IMR-90 (cell line): Measurements from ENCODE around the gene IL2. TPM values are rescaled to one million over a fixed set of nuclear protein-coding genes. Genes with fewer than 3 reads are reported as not detected.

Experiments used
- ATAC-seq: fragments of 200-7000 bp; cut with Tn5 transposase; 2 replicates; pipeline ENCODE4 v1.9.1; 2020; ENCODE audit warnings: low read depth, mild to moderate bottlenecking, moderate library complexity
- BruUV-seq: library from RNA; stranded (reverse); fragments of 400-500 nt; replicated peaks from 2 replicates; lab custom pipeline; 2021; lab: Mats Ljungman, UMichigan
- CTCF ChIA-PET: fragments of 300-600 bp; formaldehyde crosslinking; extraction: SDS; loops from one replicate; lab custom pipeline; 2021; ENCODE audit warnings: antibody characterized with exemption; lab: Yijun Ruan, JAX
- POLR2A ChIA-PET: fragments of 300-600 bp; sonication (Branson Sonifier 250); formaldehyde crosslinking; loops from one replicate; lab custom pipeline; 2022; ENCODE audit warnings: antibody characterized with exemption; ENCODE audit not compliant: unreplicated experiment; lab: Charles Lee
- DNase-seq: peaks from one replicate; pipeline ENCODE4 v3.0.0; 2013
- H2AFZ ChIP-seq: replicated peaks from 2 replicates; pipeline ENCODE3; 2013; ENCODE audit warnings: low read length, mild to moderate bottlenecking; ENCODE audit not compliant: poor library complexity
- H2AK5ac ChIP-seq: 2 replicates; pipeline ENCODE4 v1.6.1; 2013; ENCODE audit warnings: low read depth, low read length, inconsistent platforms
- H2AK9ac ChIP-seq: replicated peaks from 2 replicates; pipeline ENCODE3; 2013; ENCODE audit warnings: mild to moderate bottlenecking, low read depth, low read length, moderate library complexity; ENCODE audit not compliant: poor library complexity
- H2BK120ac ChIP-seq: 2 replicates; pipeline ENCODE4 v1.6.1; 2013; ENCODE audit warnings: low read depth, low read length, inconsistent platforms
- H2BK15ac ChIP-seq: 3 replicates; pipeline ENCODE4 v1.6.1; 2013; ENCODE audit warnings: low read depth, low read length, inconsistent platforms
- H2BK20ac ChIP-seq: 2 replicates; pipeline ENCODE4 v1.6.1; 2013; ENCODE audit warnings: low read depth, mild to moderate bottlenecking, inconsistent platforms, low read length, moderate library complexity
- H2BK5ac ChIP-seq: 2 replicates; pipeline ENCODE4 v1.6.1; 2013; ENCODE audit warnings: mild to moderate bottlenecking, low read depth, low read length, inconsistent platforms; ENCODE audit not compliant: poor library complexity, severe bottlenecking
- H3K14ac ChIP-seq: replicated peaks from 2 replicates; pipeline ENCODE4 v1.6.1; 2013; ENCODE audit warnings: low read depth, low read length, inconsistent platforms
- H3K18ac ChIP-seq: 2 replicates; pipeline ENCODE4 v1.6.1; 2013; ENCODE audit warnings: low read depth, low read length, control low read depth
- H3K23ac ChIP-seq: 2 replicates; pipeline ENCODE4 v1.6.1; 2013; ENCODE audit warnings: low read depth, low read length, inconsistent platforms
- H3K27ac ChIP-seq: 2 replicates; pipeline ENCODE4 v1.5.1; 2013; ENCODE audit warnings: mild to moderate bottlenecking, control low read depth, low read length; ENCODE audit not compliant: insufficient read depth
- H3K27me3 ChIP-seq: 2 replicates; pipeline ENCODE4 v1.6.1; 2013; ENCODE audit warnings: low read length; ENCODE audit not compliant: control insufficient read depth, insufficient read depth
- H3K36me3 ChIP-seq: 2 replicates; pipeline ENCODE4 v1.6.1; 2013; ENCODE audit warnings: low read length, mixed read lengths; ENCODE audit not compliant: control insufficient read depth, insufficient read depth
- H3K4ac ChIP-seq: 2 replicates; pipeline ENCODE4 v1.6.1; 2013; ENCODE audit warnings: low read depth, low read length, inconsistent platforms
- H3K4me1 ChIP-seq: 2 replicates; pipeline ENCODE4 v1.6.1; 2013; ENCODE audit warnings: low read length, mixed read lengths; ENCODE audit not compliant: control insufficient read depth, insufficient read depth
- H3K4me2 ChIP-seq: 2 replicates; pipeline ENCODE4 v1.6.1; 2013; ENCODE audit warnings: low read depth, mild to moderate bottlenecking, control low read depth, low read length, moderate library complexity
- H3K4me3 ChIP-seq: 2 replicates; pipeline ENCODE4 v1.5.1; 2013; ENCODE audit warnings: low read depth, mild to moderate bottlenecking, control low read depth, low read length, moderate library complexity; ENCODE audit not compliant: insufficient read depth
- H3K56ac ChIP-seq: 2 replicates; pipeline ENCODE4 v1.6.1; 2013; ENCODE audit warnings: low read length, inconsistent platforms; ENCODE audit not compliant: insufficient read depth; ENCODE audit errors: extremely low read depth
- H3K79me1 ChIP-seq, 2 experiments: 2 replicates each; pipeline ENCODE4 v1.6.1; 2013; ENCODE audit warnings: low read length in 2 of 2, inconsistent platforms in 1 of 2, low read depth in 1 of 2
- H3K9ac ChIP-seq: 2 replicates; pipeline ENCODE4 v1.6.1; 2013; ENCODE audit warnings: low read depth, low read length, control low read depth
- H3K9me1 ChIP-seq: 2 replicates; pipeline ENCODE4 v1.6.1; 2013; ENCODE audit warnings: low read length, inconsistent platforms; ENCODE audit not compliant: insufficient read depth
- H3K9me3 ChIP-seq: 2 replicates; pipeline ENCODE4 v1.6.1; 2013; ENCODE audit warnings: low read length; ENCODE audit not compliant: control insufficient read depth, insufficient read depth
- H4K20me1 ChIP-seq: 2 replicates; pipeline ENCODE4 v1.6.1; 2013; ENCODE audit warnings: low read length, inconsistent platforms; ENCODE audit not compliant: insufficient read depth
- H4K5ac ChIP-seq: 2 replicates; pipeline ENCODE4 v1.6.1; 2013; ENCODE audit warnings: mild to moderate bottlenecking, low read depth, low read length, control low read depth
- H4K8ac ChIP-seq, 2 experiments: 2 replicates each; pipeline ENCODE4 v1.6.1; 2013; ENCODE audit warnings: low read depth in 2 of 2, low read length in 2 of 2, control low read depth in 1 of 2, inconsistent platforms in 1 of 2
- H4K91ac ChIP-seq: 2 replicates; pipeline ENCODE4 v1.6.1; 2013; ENCODE audit warnings: low read depth, low read length, inconsistent platforms; ENCODE audit not compliant: insufficient read depth
- BHLHE40 ChIP-seq: fragments of 150-350 bp; IDR thresholded peaks from 2 replicates; pipeline ENCODE4 v1.6.1; 2016; ENCODE audit warnings: mild to moderate bottlenecking, low read depth, low read length
- CEBPB ChIP-seq: IDR thresholded peaks from 2 replicates; pipeline ENCODE4 v1.6.1; 2012; ENCODE audit warnings: low read depth, low read length, improper control_type of control experiment
- CHD1 ChIP-seq: IDR thresholded peaks from 2 replicates; pipeline ENCODE4 v1.6.1; 2012; ENCODE audit warnings: low read depth, low read length, improper control_type of control experiment
- ELK1 ChIP-seq: fragments of 150-350 bp; IDR thresholded peaks from 2 replicates; pipeline ENCODE4 v1.6.1; 2016; ENCODE audit warnings: low read depth, mild to moderate bottlenecking, low read length, moderate library complexity, borderline replicate concordance
- FOS ChIP-seq: fragments of 150-350 bp; IDR thresholded peaks from 2 replicates; pipeline ENCODE4 v1.6.1; 2016; ENCODE audit warnings: low read depth, low read length
- MAFK ChIP-seq: IDR thresholded peaks from 2 replicates; pipeline ENCODE4 v1.6.1; 2012; ENCODE audit warnings: low read depth, low read length, improper control_type of control experiment
- MAZ ChIP-seq: IDR thresholded peaks from 2 replicates; pipeline ENCODE4 v1.6.1; 2012; ENCODE audit warnings: low read depth, mild to moderate bottlenecking, low read length, improper control_type of control experiment, moderate library complexity, borderline replicate concordance
- MXI1 ChIP-seq: IDR thresholded peaks from 2 replicates; pipeline ENCODE4 v1.6.1; 2012; ENCODE audit warnings: low read depth, mild to moderate bottlenecking, low read length, moderate library complexity, borderline replicate concordance
- NFE2L2 ChIP-seq: fragments of 150-350 bp; IDR thresholded peaks from 2 replicates; pipeline ENCODE4 v1.6.1; 2016; ENCODE audit warnings: low read depth, mild to moderate bottlenecking, low read length
- POLR2A ChIP-seq: IDR thresholded peaks from 2 replicates; pipeline ENCODE4 v1.6.1; 2012; ENCODE audit warnings: mild to moderate bottlenecking, low read depth, low read length
- RAD21 ChIP-seq: IDR thresholded peaks from 2 replicates; pipeline ENCODE4 v1.6.1; 2012; ENCODE audit warnings: low read length, improper control_type of control experiment
- RCOR1 ChIP-seq: IDR thresholded peaks from 2 replicates; pipeline ENCODE4 v1.6.1; 2012; ENCODE audit warnings: mild to moderate bottlenecking, low read length, improper control_type of control experiment; ENCODE audit not compliant: insufficient replicate concordance
- RFX5 ChIP-seq: IDR thresholded peaks from 2 replicates; pipeline ENCODE4 v1.8.0; 2012; ENCODE audit warnings: low read depth, mild to moderate bottlenecking, low read length, moderate library complexity
- SMC3 ChIP-seq: fragments of 150-350 bp; IDR thresholded peaks from 2 replicates; pipeline ENCODE4 v1.6.1; 2016; ENCODE audit warnings: low read depth, mild to moderate bottlenecking, antibody characterized with exemption, low read length, moderate library complexity
- dilution Hi-C: fragments of 300-500 bp; cut with HindIII; formaldehyde crosslinking; loops from one replicate; pipeline ENCODE4 v1.14.3; 2018; ENCODE audit warnings: low sequenced_read_pairs; ENCODE audit not compliant: unreplicated experiment
- in situ Hi-C: fragments of 300-500 bp; cut with MboI; formaldehyde crosslinking; loops from 3 replicates; pipeline ENCODE4 v1.14.3; 2019; ENCODE audit warnings: low sequenced_read_pairs, inconsistent platforms, mixed read lengths
- intact Hi-C: fragments of 100-400 bp; cut with micrococcal nuclease; formaldehyde crosslinking; loops from 2 replicates; pipeline ENCODE4 v1.10.0; 2022
- polyA plus RNA-seq, 3 experiments: library from polyadenylated mRNA; depleted of rRNA; stranded (reverse); fragments of >200 nt; gene quantifications; 2 replicates each; pipeline ENCODE4 v1.2.3, GENCODE V29; 2012; ENCODE audit warnings: low replicate concordance in 1 of 3
- total RNA-seq: library from RNA; depleted of rRNA; stranded (reverse); fragments of >200 nt; gene quantifications from 2 replicates; pipeline ENCODE4 v1.2.3, GENCODE V29; 2012
- TF ChIP-seq, protein P1 (sequence below): fragments of 150-350 bp; IDR thresholded peaks from 2 replicates; pipeline ENCODE4 v1.6.1; 2017; ENCODE audit warnings: mild to moderate bottlenecking, antibody characterized with exemption, low read length, low read depth
- TF ChIP-seq, protein P2 (sequence below): conservative IDR thresholded peaks from 2 replicates; pipeline ENCODE4 v1.5.1; 2012; ENCODE audit warnings: mild to moderate bottlenecking, low read depth, low read length, improper control_type of control experiment

The IL2 gene
- total and polyA plus RNA-seq, 2 of the 4 experiments (the other 2 are of a cell fraction) = not detected

GRCh38 chr4:122423246-122423645 lies 33.3 kb downstream of the IL2 start:
- Histone ChIP-seq H2BK15ac (no peak overlapping the region), H4K91ac (no peak overlapping the region), H3K9me3 (no peaks in the 10 kb centered on the region), H3K4ac (no peak overlapping the region), H3K4me2 (no peak overlapping the region), H3K18ac (no peak overlapping the region), H3K79me1 (no peaks in the 10 kb centered on the region), H3K9me1 (no peaks in the 10 kb centered on the region), H2AK9ac (no peak overlapping the region), H3K14ac (no peak overlapping the region), H3K4me3 (no peak overlapping the region), H3K56ac (no peak overlapping the region), H2AFZ (no peak overlapping the region), H3K36me3 (no peaks in the 10 kb centered on the region), H2BK120ac (no peak overlapping the region), H2BK5ac (no peak overlapping the region), H3K27ac (no peak overlapping the region), H2BK20ac (no peak overlapping the region), H3K23ac (no peak overlapping the region), H4K5ac (no peak overlapping the region), H3K4me1 (no peaks in the 10 kb centered on the region), H3K9ac (no peak overlapping the region), H4K20me1 (no peaks in the 10 kb centered on the region), H3K27me3 (no peaks in the 10 kb centered on the region), H4K8ac (no peak overlapping the region), H2AK5ac (no peak overlapping the region)
- in situ Hi-C loops (no loop called here), dilution Hi-C loops (no loop called here), intact Hi-C loops (no loop called here)
- POLR2A ChIA-PET = no interaction called here
- no peak for ATAC-seq
- DNase-seq = no peak
- no peak for TF ChIP-seq RFX5
- TF ChIP-seq RAD21 = no peak
- no peak for TF ChIP-seq BHLHE40
- TF ChIP-seq POLR2A = no peak
- TF ChIP-seq MAZ = no peak
- TF ChIP-seq FOS = no peak
- TF ChIP-seq NFE2L2 = no peak
- TF ChIP-seq MXI1 = no peak
- no peak for TF ChIP-seq MAFK
- TF ChIP-seq SMC3 = no peak
- TF ChIP-seq, protein P1, sequence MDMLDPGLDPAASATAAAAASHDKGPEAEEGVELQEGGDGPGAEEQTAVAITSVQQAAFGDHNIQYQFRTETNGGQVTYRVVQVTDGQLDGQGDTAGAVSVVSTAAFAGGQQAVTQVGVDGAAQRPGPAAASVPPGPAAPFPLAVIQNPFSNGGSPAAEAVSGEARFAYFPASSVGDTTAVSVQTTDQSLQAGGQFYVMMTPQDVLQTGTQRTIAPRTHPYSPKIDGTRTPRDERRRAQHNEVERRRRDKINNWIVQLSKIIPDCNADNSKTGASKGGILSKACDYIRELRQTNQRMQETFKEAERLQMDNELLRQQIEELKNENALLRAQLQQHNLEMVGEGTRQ = no peak
- no peak for TF ChIP-seq CHD1
- TF ChIP-seq CEBPB = no peak
- TF ChIP-seq ELK1 = no peak
- TF ChIP-seq, protein P2, sequence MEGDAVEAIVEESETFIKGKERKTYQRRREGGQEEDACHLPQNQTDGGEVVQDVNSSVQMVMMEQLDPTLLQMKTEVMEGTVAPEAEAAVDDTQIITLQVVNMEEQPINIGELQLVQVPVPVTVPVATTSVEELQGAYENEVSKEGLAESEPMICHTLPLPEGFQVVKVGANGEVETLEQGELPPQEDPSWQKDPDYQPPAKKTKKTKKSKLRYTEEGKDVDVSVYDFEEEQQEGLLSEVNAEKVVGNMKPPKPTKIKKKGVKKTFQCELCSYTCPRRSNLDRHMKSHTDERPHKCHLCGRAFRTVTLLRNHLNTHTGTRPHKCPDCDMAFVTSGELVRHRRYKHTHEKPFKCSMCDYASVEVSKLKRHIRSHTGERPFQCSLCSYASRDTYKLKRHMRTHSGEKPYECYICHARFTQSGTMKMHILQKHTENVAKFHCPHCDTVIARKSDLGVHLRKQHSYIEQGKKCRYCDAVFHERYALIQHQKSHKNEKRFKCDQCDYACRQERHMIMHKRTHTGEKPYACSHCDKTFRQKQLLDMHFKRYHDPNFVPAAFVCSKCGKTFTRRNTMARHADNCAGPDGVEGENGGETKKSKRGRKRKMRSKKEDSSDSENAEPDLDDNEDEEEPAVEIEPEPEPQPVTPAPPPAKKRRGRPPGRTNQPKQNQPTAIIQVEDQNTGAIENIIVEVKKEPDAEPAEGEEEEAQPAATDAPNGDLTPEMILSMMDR = no peak
- TF ChIP-seq RCOR1 = no peak
- no TSS peak for BruUV-seq
- CTCF ChIA-PET = no interaction called here
